WI38 (cell line): ENCODE measurements around the gene WDR45B.
"Not testable (repeated sequence)": the region's sequence is repeated elsewhere in the genome, so short reads cannot be mapped to it uniquely, and the experiment has no call there.

Experiments
- H3K4me3 ChIP-seq: 2 replicates; pipeline ENCODE4 v1.5.1; 2011; ENCODE audit warnings: low read depth, mild to moderate bottlenecking, control low read depth, low read length
- CTCF ChIP-seq: IDR thresholded peaks from 2 replicates; pipeline ENCODE4 v1.5.1; 2012; ENCODE audit warnings: low read depth, mild to moderate bottlenecking, control low read depth, low read length

WDR45B gene

GRCh38 chr17:82655038-82655479 is 6.8 kb upstream of the WDR45B start:
- no peak overlapping the region for H3K4me3 ChIP-seq
- TF ChIP-seq CTCF, result no peak

DNA sequence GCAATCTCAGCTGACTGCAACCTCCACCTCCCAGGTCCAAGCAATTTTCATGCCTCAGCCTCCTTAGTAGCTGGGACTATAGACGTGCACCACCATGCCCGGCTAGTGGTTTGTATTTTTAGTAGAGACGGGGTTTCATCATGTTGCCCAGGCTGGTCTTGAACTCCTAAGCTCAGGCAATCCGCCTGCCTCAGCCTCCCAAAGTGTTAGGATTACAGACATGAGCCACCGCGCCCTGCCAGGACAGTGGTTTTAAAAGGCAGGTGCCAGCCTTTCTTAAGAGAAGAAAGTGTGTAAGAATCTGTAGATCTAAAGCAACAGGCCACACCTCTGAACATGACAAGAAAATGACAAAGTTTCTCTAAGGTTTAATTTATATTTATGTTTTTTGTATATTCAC is 6.4 kb upstream of the WDR45B start:
- not testable (repeated sequence) for H3K4me3 ChIP-seq

- no peak for TF ChIP-seq CTCF
- no peak overlapping the region for H3K4me3 ChIP-seq
Measured at GRCh38 chr17:82653651-82654528, 5.6 kb upstream of the WDR45B start.

DNA sequence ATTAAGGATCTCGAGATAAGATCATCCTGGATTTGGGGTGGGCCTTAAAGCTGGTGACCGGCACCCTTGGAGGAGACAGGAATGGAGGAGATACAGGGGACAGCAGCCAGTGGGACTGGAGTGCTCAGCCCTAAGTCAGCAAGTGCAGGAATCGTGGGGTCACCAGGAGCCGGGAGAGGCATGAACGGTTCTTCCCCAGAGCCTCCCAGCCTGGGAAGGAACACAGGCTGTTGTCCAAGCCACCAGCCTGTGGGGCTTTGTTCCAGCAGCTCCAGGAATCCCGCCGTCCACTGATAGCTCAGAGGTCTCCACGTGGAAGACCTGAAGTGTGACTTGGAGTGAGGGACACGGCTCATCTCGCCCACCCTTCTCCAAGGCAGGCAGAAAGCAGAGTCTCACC is 2.5 kb upstream of the WDR45B start:
- TF ChIP-seq CTCF, result no peak
- no peak overlapping the region for H3K4me3 ChIP-seq

- no peak overlapping the region for H3K4me3 ChIP-seq
- TF ChIP-seq CTCF, result no peak
Measured at GRCh38 chr17:82649501-82650261, 1.4 kb upstream of the WDR45B start.

- TF ChIP-seq CTCF, result no peak
- H3K4me3 ChIP-seq, result peak overlapping the region; percentile 55
Measured at GRCh38 chr17:82648742-82649331, 593 bp upstream of the WDR45B start.

GRCh38 chr17:82647593-82648164 is 565 bp downstream of the WDR45B start:
- H3K4me3 ChIP-seq, result peak overlapping the region; percentile 66
- no peak for TF ChIP-seq CTCF
